Activated T-helper 2 cell treated with anti-CD3 and anti-CD28 coated beads, Interferon-gamma antibody, Interleukin-2, Interleukin-4, amounts not matched to agents 10 μg/mL and 5 μg/mL and 100 μg/mL, durations not matched to agents 14 hours and 24 hours and 36 hours (primary cell): ENCODE results near the gene PPP2R5D. TPM values are rescaled to one million over a fixed set of nuclear protein-coding genes. Genes with fewer than 3 reads are reported as not detected.
"Not testable (repeated sequence)": the region's sequence is repeated elsewhere in the genome, so short reads cannot be mapped to it uniquely, and the experiment has no call there.

Experiments used
- DNase-seq: peaks from one replicate; pipeline ENCODE4 v3.0.0; 2021; ENCODE audit warnings: low spot score
- H3K27ac Mint-ChIP-seq: one replicate; pipeline ENCODE4 v1.8.0; 2021; ENCODE audit warnings: mixed read lengths
- H3K27me3 Mint-ChIP-seq: one replicate; pipeline ENCODE4 v1.8.0; 2021; ENCODE audit warnings: low read depth, mixed read lengths
- H3K36me3 Mint-ChIP-seq: one replicate; pipeline ENCODE4 v1.8.0; 2021; ENCODE audit warnings: low read depth, mixed read lengths
- H3K4me1 Mint-ChIP-seq: one replicate; pipeline ENCODE4 v1.8.0; 2021; ENCODE audit warnings: low read depth, mixed read lengths
- H3K4me3 Mint-ChIP-seq: one replicate; pipeline ENCODE4 v1.8.0; 2021; ENCODE audit warnings: low read depth, mild to moderate bottlenecking, moderate library complexity, mixed read lengths
- H3K9me3 Mint-ChIP-seq: one replicate; pipeline ENCODE4 v1.8.0; 2021; ENCODE audit warnings: mixed read lengths
- intact Hi-C: fragments of 100-400 bp; cut with micrococcal nuclease; formaldehyde crosslinking; loops from one replicate; pipeline ENCODE4 v1.15.1; 2023
- total RNA-seq: library from RNA; stranded (reverse); gene quantifications from 2 replicates; pipeline ENCODE4 v1.2.3, GENCODE V29; 2022

Gene PPP2R5D
- total RNA-seq, 1 donor from 2014 or later = 63.2 TPM

DNA sequence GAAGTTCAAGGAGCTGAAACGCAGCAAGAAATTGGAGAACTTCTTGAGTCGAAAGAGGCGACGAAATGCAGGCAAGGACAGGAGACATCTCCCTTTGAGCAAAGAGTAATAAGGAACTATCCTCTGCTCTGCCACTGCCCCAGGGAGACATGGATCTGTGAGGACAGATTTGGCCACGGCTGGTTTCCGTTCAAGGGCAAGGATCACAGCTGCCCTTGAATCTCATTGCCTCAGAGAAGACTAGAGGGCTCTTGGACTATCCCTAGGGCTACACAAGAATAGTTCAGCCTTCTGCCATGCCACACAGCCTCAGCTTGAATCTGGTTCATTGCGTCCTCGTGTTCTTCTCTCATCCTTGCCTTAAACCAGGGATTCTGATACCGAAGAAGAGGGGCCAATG is 44.8 kb downstream of the PPP2R5D start:
- Mint-ChIP-seq H3K27ac (no peak overlapping the region), H3K4me3 (no peak overlapping the region), H3K4me1 (peaks cover 8% of the 10 kb centered on the region), H3K9me3 (no peaks in the 10 kb centered on the region), H3K27me3 (no peaks in the 10 kb centered on the region), H3K36me3 (peaks cover 74% of the 10 kb centered on the region)
- no peak for DNase-seq
- intact Hi-C loops = no loop called here

- H3K27me3 Mint-ChIP-seq = no peaks in the 10 kb centered on the region
- H3K4me3 Mint-ChIP-seq = no peak overlapping the region
- intact Hi-C loops = no loop called here
- no peak overlapping the region for H3K27ac Mint-ChIP-seq
- no peaks in the 10 kb centered on the region for H3K4me1 Mint-ChIP-seq
- H3K9me3 Mint-ChIP-seq = no peaks in the 10 kb centered on the region
- H3K36me3 Mint-ChIP-seq = peaks cover 73% of the 10 kb centered on the region
- DNase-seq = no peak
These were observed 48.0 kb downstream of the PPP2R5D start for GRCh38 chr6:43032326-43032725.

GRCh38 chr6:43033496-43034189 is 49.3 kb downstream of the PPP2R5D start:
- peaks cover 73% of the 10 kb centered on the region for H3K36me3 Mint-ChIP-seq
- H3K4me1 Mint-ChIP-seq = no peaks in the 10 kb centered on the region
- no peaks in the 10 kb centered on the region for H3K27me3 Mint-ChIP-seq

DNA sequence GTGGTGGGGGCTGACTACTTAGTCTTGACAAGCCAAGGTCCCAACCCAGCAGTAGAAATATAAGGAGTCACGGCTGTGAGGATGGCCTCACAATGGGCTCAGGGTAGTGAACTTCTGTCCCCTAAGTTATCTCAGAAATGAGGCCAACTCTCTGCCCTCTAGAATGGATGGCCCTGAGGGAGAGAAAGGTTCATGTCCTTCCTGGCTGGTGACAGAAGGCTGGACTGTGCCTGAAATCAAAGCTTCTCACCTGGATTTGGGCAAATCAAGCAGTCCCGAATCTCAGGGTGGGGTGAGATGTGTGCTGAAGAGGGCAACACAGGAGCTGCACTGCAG is 49.8 kb downstream of the PPP2R5D start:
- intact Hi-C loops = no loop called here
- Mint-ChIP-seq H3K9me3 (no peaks in the 10 kb centered on the region), H3K27me3 (no peaks in the 10 kb centered on the region), H3K4me3 (no peak overlapping the region), H3K36me3 (peaks cover 74% of the 10 kb centered on the region), H3K4me1 (no peaks in the 10 kb centered on the region), H3K27ac (no peak overlapping the region)
- no peak for DNase-seq

More at GRCh38 chr6:43033496-43034189, 49.3 kb downstream of the PPP2R5D start:
- Mint-ChIP-seq H3K27ac (no peak overlapping the region), H3K9me3 (no peaks in the 10 kb centered on the region), H3K4me3 (no peak overlapping the region)
- no peak for DNase-seq
- intact Hi-C loops = no loop called here

GRCh38 chr6:43035495-43036194 is 51.3 kb downstream of the PPP2R5D start:
- Mint-ChIP-seq H3K4me1 (no peaks in the 10 kb centered on the region), H3K9me3 (no peaks in the 10 kb centered on the region), H3K27ac (no peak overlapping the region), H3K36me3 (peaks cover 68% of the 10 kb centered on the region), H3K27me3 (no peaks in the 10 kb centered on the region), H3K4me3 (no peak overlapping the region)
- intact Hi-C loops = no loop called here
- no peak for DNase-seq

GRCh38 chr6:43036712-43037111 is 52.3 kb downstream of the PPP2R5D start:
- Mint-ChIP-seq H3K36me3 (peaks cover 71% of the 10 kb centered on the region), H3K27me3 (no peaks in the 10 kb centered on the region), H3K27ac (no peak overlapping the region), H3K9me3 (no peaks in the 10 kb centered on the region), H3K4me3 (no peak overlapping the region), H3K4me1 (no peaks in the 10 kb centered on the region)
- no peak for DNase-seq
- intact Hi-C loops = no loop called here

GRCh38 chr6:43037197-43037596 is 52.8 kb downstream of the PPP2R5D start:
- intact Hi-C loops = no loop called here
- Mint-ChIP-seq H3K9me3 (no peaks in the 10 kb centered on the region), H3K36me3 (peaks cover 69% of the 10 kb centered on the region), H3K4me3 (no peak overlapping the region), H3K27me3 (no peaks in the 10 kb centered on the region), H3K27ac (no peak overlapping the region), H3K4me1 (no peaks in the 10 kb centered on the region)
- no peak for DNase-seq

DNA sequence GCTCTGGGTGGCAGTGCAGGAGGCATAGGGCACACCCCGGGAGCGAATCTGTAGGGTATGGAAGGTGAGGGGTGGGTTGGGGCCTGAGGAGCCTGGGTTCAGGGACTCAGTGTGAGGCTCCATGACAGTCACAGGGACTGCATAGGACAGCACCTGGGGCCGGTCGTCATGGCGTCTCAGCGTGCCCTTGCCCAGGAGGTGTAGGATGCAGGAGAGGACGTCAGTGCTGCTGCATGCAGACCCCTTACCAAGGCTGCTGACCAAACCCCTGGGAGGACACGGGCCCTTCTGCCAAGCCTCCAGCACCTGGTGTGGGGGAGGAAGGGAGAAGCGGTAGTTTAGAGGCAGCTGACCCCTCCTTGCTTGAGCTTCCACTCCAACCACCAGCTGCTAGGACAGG is 53.3 kb downstream of the PPP2R5D start:
- intact Hi-C loops = no loop called here

DNA sequence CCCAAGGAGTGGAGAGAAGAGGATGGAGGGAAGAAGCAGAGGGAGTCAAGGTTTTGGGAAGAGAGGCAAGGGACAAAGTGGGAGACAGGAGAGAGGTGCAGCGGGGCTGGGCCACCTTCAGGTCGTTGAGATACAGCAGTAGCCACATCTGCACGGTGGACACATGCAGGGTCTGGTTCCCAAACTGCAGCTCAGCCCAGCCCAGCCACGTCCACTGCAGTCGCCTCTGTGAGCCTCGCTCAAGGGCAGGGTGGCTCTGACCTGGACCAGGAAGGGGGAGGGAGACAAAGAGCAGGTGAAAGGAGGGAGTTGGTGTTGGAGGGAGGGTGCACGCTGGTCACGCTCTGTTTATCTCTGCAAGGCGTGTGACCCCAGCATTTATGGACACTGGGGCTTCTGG is 54.4 kb downstream of the PPP2R5D start:
- no peak for DNase-seq
- intact Hi-C loops = no loop called here
- Mint-ChIP-seq H3K27ac (no peak overlapping the region), H3K9me3 (no peaks in the 10 kb centered on the region), H3K4me1 (no peaks in the 10 kb centered on the region), H3K36me3 (peaks cover 70% of the 10 kb centered on the region), H3K27me3 (no peaks in the 10 kb centered on the region), H3K4me3 (no peak overlapping the region)

More for the DNA sequence above, 53.3 kb downstream of the PPP2R5D start:
- Mint-ChIP-seq H3K27me3 (no peaks in the 10 kb centered on the region), H3K36me3 (peaks cover 71% of the 10 kb centered on the region), H3K27ac (no peak overlapping the region), H3K4me3 (no peak overlapping the region), H3K9me3 (no peaks in the 10 kb centered on the region), H3K4me1 (no peaks in the 10 kb centered on the region)
- DNase-seq = no peak

- no peak for DNase-seq
- Mint-ChIP-seq H3K4me3 (no peak overlapping the region), H3K4me1 (no peaks in the 10 kb centered on the region), H3K27ac (no peak overlapping the region), H3K9me3 (no peaks in the 10 kb centered on the region), H3K27me3 (no peaks in the 10 kb centered on the region), H3K36me3 (peaks cover 64% of the 10 kb centered on the region)
- intact Hi-C loops = no loop called here
These were observed 56.3 kb downstream of the PPP2R5D start for GRCh38 chr6:43040542-43041257.

DNA sequence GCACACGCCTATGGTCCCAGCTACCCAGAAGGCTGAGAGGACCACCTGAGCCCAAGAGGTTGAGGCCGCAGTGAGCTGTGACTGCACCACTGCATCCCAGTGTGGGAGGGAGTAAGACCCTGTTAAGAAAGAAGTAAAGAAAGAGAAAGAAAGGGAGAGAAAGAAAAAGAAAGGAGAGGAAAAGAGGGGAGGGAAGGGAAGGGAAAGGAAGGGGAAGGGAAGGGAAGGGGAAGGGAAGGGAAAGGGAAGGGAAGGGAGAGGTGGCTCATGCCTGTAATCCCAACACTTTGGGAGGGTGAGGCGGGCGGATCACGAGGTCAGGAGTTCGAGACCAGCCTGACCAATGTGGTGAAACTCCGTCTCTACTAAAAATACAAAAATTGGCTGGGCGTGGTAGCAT is 57.1 kb downstream of the PPP2R5D start:
- H3K27me3 Mint-ChIP-seq, H3K4me1 Mint-ChIP-seq, H3K27ac Mint-ChIP-seq, H3K4me3 Mint-ChIP-seq, intact Hi-C loops, H3K9me3 Mint-ChIP-seq, DNase-seq: not testable (repeated sequence)
- peaks cover 68% of the 10 kb centered on the region for H3K36me3 Mint-ChIP-seq

- Mint-ChIP-seq H3K4me3 (no peak overlapping the region), H3K27ac (no peak overlapping the region), H3K27me3 (no peaks in the 10 kb centered on the region), H3K4me1 (no peaks in the 10 kb centered on the region), H3K36me3 (peaks cover 57% of the 10 kb centered on the region), H3K9me3 (no peaks in the 10 kb centered on the region)
- intact Hi-C loops = no loop called here
- DNase-seq = no peak
These were observed 58.9 kb downstream of the PPP2R5D start for GRCh38 chr6:43043310-43043709.

- Mint-ChIP-seq H3K4me1 (peaks cover 2% of the 10 kb centered on the region), H3K36me3 (peaks cover 56% of the 10 kb centered on the region), H3K9me3 (no peaks in the 10 kb centered on the region), H3K27me3 (no peaks in the 10 kb centered on the region), H3K4me3 (no peak overlapping the region), H3K27ac (no peak overlapping the region)
- no peak for DNase-seq
- intact Hi-C loops = no loop called here
These were observed 61.1 kb downstream of the PPP2R5D start for GRCh38 chr6:43045371-43045930.
